Uterus (tissue), 4 donors: ENCODE results near the gene BCL2L11. TPM values are rescaled to one million over a fixed set of nuclear protein-coding genes. Genes with fewer than 3 reads are reported as not detected.

ENCODE experiments used
- DNase-seq, 2 donors: peaks; one replicate each; pipeline ENCODE4 v3.0.0-alpha.2; 2019 to 2020
- H3K27ac ChIP-seq, 2 donors: fragments of 200-600 bp; sonication (generic); 1 replicate in 1 of 2; 2 replicates in 1 of 2; pipeline ENCODE4 v1.5.1; 2016 to 2018
- H3K27me3 ChIP-seq, 2 donors: fragments of 200-600 bp; sonication (generic); one replicate each; pipeline ENCODE4 v1.5.1; 2018 to 2019; ENCODE audit warnings: control low read depth in 1 of 2
- H3K36me3 ChIP-seq, 2 donors: fragments of 200-600 bp; sonication (generic); one replicate each; pipeline ENCODE4 v1.5.1; 2019; ENCODE audit warnings: control low read depth in 1 of 2
- H3K4me1 ChIP-seq, 2 donors: fragments of 200-600 bp; sonication (generic); one replicate each; pipeline ENCODE4 v1.5.1; 2018 to 2019; ENCODE audit warnings: control low read depth in 1 of 2
- H3K4me3 ChIP-seq, 2 donors: fragments of 200-600 bp; sonication (generic); 1 replicate in 1 of 2; 2 replicates in 1 of 2; pipeline ENCODE4 v1.5.1; 2018 to 2019; ENCODE audit warnings: mild to moderate bottlenecking in 1 of 2
- H3K9me3 ChIP-seq, 2 donors: fragments of 200-600 bp; sonication (generic); one replicate each; pipeline ENCODE4 v1.5.1; 2019; ENCODE audit warnings: control low read depth in 1 of 2
- POLR2A ChIP-seq, 2 donors: fragments of 450-650 bp; IDR thresholded peaks; one replicate each; pipeline ENCODE4 v1.6.1; 2016; ENCODE audit warnings: antibody characterized with exemption in 2 of 2, mild to moderate bottlenecking in 1 of 2, moderate library complexity in 1 of 2
- intact Hi-C: fragments of 100-400 bp; cut with DNase I; formaldehyde crosslinking; loops from one replicate; pipeline ENCODE4 v1.15.1; 2023; ENCODE audit warnings: low total_unique reads
- total RNA-seq, 4 donors: library from RNA; depleted of rRNA in 3 of 4; stranded (reverse); fragments of >200 nt in 3 of 4; gene quantifications; one replicate each; pipeline versions ENCODE4 v1.1.0 to v1.2.4, GENCODE V29; 2014 to 2023
- TF ChIP-seq, protein P1 (sequence below), 4 experiments: fragments of 200-600 bp in 2 of 4; fragments of 450-650 bp in 2 of 4; sonication (generic) in 2 of 4; IDR thresholded peaks; one replicate each; pipeline ENCODE4 v1.5.1; 2016 to 2019; ENCODE audit warnings: antibody characterized with exemption in 4 of 4, mild to moderate bottlenecking in 2 of 4, moderate library complexity in 1 of 4
- donor health status: DM: yes; HTN: yes; CAD: no.

Gene BCL2L11
- total RNA-seq, 4 donors from 2014 or later: 2.0 to 21.8 (median 15.4) TPM

DNA sequence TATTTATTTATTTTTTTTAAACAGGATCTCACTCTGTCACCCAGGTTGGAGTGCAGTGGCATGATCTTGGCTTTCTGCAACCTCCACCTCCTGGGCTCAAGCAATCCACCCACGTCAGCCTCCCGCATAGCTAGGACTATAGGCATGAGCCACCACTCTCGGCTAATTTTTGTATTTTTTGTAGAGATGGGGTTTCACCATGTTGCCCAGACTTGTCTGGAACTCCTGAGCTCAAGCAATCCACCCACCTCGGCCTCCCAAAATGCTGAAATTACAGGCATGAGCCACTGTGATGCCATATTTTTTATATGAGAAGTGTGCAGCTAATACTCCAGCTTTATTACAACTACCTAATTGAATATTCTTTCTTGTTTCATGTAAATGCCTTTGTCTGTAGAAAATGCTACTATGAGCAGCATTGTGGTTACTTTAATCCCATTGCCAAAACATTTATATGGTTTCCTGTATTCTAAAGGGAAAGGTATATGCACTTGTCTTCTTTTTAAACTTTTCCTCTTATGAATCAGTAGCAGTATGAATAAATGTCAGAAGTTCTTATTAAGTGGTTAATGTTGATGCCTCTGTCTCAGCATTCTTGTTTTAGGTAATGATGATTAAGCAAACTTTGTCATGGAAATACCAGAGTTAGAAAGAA is 9.5 kb upstream of the BCL2L11 start:
- no peak for DNase-seq
- Histone ChIP-seq H3K9me3 (no peaks in the 10 kb centered on the region), H3K27ac (no peak overlapping the region), H3K36me3 (no peaks in the 10 kb centered on the region), H3K4me3 (no peak overlapping the region), H3K4me1 (no peaks in the 10 kb centered on the region), H3K27me3 (no peaks in the 10 kb centered on the region)
- no peak for TF ChIP-seq POLR2A (IDR thresholded peaks at IDR 0.05)
- TF ChIP-seq, protein P1, sequence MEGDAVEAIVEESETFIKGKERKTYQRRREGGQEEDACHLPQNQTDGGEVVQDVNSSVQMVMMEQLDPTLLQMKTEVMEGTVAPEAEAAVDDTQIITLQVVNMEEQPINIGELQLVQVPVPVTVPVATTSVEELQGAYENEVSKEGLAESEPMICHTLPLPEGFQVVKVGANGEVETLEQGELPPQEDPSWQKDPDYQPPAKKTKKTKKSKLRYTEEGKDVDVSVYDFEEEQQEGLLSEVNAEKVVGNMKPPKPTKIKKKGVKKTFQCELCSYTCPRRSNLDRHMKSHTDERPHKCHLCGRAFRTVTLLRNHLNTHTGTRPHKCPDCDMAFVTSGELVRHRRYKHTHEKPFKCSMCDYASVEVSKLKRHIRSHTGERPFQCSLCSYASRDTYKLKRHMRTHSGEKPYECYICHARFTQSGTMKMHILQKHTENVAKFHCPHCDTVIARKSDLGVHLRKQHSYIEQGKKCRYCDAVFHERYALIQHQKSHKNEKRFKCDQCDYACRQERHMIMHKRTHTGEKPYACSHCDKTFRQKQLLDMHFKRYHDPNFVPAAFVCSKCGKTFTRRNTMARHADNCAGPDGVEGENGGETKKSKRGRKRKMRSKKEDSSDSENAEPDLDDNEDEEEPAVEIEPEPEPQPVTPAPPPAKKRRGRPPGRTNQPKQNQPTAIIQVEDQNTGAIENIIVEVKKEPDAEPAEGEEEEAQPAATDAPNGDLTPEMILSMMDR (IDR thresholded peaks at IDR 0.05): no peak
- intact Hi-C loops: no loop called here

GRCh38 chr2:111113838-111114237 is 6.9 kb upstream of the BCL2L11 start:
- Histone ChIP-seq H3K9me3 (no peaks in the 10 kb centered on the region), H3K4me1 (no peaks in the 10 kb centered on the region), H3K27ac (no peak overlapping the region), H3K36me3 (no peaks in the 10 kb centered on the region), H3K4me3 (no peak overlapping the region), H3K27me3 (no peaks in the 10 kb centered on the region)
- TF ChIP-seq, protein P1 (IDR thresholded peaks at IDR 0.05): no peak
- TF ChIP-seq POLR2A (IDR thresholded peaks at IDR 0.05): no peak
- intact Hi-C loops: no loop called here
- DNase-seq: no peak

DNA sequence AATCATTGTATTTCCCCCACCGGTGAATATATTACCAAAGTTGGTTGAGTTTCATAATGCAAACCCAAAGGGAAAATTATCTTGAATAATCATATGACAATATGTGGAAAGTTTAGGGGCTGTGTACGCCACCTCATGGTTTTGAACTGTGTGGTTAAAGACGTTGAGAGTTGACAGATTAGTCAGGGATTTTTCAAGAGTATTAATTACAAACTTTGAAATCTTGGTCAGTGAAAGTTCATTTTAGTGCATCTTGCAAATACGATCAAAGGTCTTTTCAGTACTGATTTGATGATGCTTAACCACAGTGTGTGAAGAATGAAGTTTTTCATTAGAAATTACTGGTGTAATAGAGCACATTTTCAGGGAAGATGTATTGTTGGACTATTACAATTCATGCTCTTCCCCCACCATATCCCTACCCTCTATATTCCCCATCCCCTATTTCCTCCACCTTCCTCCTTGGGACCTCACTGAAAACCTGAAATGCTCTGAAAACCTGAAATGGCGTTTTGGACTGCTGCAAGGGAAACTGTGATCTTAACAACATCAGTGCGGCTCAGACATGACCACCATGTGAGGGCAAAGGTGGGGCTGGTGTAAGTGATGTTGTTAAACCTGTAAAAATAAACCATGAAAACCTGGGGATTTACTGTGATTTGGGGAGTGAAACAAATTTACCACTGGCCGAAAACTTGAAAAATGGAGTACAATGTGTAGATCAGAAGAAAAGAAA is 4.5 kb upstream of the BCL2L11 start:
- TF ChIP-seq POLR2A (IDR thresholded peaks at IDR 0.05): no peak
- TF ChIP-seq, protein P1 (IDR thresholded peaks at IDR 0.05): no peak
- H3K27me3 ChIP-seq: no peaks in the 10 kb centered on the region
- no peak overlapping the region for H3K27ac ChIP-seq
- H3K9me3 ChIP-seq: no peaks in the 10 kb centered on the region
- intact Hi-C loops: no loop called here
- peaks cover 0 to 4% of the 10 kb centered on the region in 2 donors for H3K4me1 ChIP-seq
- H3K4me3 ChIP-seq: no peak overlapping the region
- no peaks in the 10 kb centered on the region for H3K36me3 ChIP-seq
- no peak for DNase-seq

DNA sequence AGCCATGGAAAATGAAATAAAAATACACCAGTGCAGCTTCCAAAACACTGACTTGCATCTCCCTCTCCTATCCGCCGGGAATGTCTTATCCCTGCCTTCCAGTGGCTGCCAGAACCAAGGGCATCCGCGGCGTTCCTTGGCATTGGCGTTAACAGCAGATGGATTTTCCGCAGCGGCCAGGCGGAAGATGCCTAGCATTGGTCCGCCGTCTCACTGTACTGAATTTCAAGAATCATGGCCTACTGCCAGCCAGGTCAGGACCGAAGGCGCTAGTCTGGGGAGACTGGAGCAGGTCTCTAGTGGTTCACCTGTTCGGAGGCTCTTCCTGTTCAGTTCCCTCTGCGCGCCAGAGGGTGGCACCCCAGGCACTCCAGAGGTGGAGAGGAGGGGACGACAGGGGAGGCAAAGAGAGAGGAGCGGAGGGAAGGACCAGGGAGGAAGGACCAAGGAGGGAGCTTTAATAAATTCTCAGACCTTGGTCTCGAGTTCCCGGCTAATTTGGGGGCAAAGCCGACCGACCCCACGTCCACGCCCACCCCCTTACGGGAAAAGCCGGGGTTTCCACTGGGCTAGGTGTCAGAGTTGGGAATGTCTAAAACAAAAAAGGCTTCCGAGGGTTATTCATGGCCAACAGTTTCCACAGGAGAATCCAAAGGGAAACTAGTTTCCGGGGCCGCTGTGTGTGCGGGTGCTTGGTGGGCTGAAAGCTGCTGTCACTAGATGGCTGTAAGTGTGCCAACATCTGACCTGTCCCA is 3.7 kb upstream of the BCL2L11 start:
- H3K27ac ChIP-seq: no peak overlapping the region
- H3K4me3 ChIP-seq: peak overlapping the region; percentile 15 to 34
- no peaks in the 10 kb centered on the region for H3K9me3 ChIP-seq
- intact Hi-C loops: no loop called here
- TF ChIP-seq POLR2A (IDR thresholded peaks at IDR 0.05): no peak
- TF ChIP-seq, protein P1 (IDR thresholded peaks at IDR 0.05): peak; percentile 88 to 92 (median 90)
- peaks cover 0 to 4% of the 10 kb centered on the region in 2 donors for H3K4me1 ChIP-seq
- H3K36me3 ChIP-seq: no peaks in the 10 kb centered on the region
- no peaks in the 10 kb centered on the region for H3K27me3 ChIP-seq
- peak; percentile 71 for DNase-seq
